ENCODE data around the gene MMP28.

Gene MMP28

DNA sequence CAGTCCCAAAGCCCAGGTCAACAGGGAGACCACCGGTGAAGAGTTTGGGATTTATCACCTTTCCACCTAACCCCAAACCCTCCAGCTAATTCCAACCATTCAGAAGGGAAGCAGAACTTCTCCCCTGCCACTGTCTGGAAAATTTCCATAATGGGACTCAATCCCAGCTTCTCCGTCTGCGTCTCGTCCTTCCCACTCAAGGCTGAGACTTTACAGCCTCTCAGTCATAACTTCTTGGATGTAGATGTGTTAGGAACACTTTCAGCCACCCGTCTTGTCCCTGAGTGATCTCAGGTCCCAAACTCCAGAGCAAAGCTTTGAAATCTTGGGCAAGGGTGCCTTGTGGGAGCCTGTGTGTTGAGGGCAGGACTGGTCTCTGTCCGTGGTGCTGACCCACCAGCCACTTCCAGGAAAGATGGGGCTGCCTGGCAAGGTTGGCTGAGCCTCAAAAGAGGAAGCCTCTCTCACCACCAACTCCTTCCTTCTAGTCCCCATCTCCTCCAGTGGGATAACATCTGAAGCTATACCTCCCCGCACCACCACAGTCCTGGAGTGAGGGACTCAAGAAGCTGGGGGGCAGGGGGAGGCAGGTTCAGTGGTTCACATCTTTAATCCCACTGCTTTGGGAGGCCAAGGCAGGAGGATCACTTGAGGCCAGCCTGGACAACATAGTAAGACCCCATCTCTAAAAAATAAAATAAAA, 51.7 kb downstream of the MMP28 start:
- no peak for DNase-seq (ENCODE audit: low read depth)

DNA sequence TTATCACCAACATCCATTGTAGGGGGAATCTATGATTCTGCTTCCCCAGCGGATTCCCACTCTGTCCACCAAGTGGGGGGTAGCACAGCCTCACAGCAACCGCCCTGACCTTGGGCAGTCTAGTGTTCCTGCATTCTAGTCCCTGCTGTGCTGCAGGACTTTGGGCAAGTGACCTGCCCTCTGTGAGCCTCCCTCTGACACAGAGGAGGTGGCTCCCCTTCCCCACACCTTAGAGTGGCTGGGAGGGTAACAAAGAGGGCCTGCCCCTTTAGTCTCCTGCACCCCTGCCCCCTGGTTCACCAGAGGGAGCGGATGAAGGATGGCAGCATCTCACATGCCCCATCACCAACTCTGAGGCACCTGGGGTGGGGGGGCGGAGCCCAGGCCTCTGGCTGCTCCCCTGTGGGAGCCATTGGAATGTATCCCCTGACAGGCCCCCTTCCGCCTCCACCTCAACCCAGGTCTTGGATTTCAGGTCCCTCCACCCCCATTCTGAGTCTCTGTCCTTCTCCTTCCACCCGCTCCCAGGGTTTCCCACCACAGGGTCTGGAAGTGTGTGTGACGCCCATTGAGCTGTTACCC, 52.5 kb downstream of the MMP28 start:
- no peak for DNase-seq (ENCODE audit: low read depth)

DNA sequence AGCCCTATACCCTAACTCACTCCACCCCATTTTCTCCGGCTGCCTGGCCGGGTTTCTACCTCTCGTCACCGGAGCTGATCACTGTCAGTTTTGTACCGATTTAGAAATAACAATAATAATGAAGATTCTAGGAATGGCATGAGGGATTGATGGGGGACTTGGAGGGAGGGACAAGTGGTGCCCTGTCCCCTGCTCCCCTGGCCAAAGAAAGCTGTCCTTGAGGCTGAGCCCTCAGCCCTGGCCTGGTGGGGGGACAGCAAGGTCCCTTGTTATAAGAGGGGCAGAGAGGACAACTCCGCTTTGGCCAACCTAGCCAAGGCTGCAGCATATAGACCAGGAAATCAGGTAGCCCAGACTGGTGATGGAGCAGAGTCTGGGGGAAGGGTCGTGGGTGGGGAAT, 52.9 kb downstream of the MMP28 start:
- DNase-seq (ENCODE audit: low read depth): no peak

DNA sequence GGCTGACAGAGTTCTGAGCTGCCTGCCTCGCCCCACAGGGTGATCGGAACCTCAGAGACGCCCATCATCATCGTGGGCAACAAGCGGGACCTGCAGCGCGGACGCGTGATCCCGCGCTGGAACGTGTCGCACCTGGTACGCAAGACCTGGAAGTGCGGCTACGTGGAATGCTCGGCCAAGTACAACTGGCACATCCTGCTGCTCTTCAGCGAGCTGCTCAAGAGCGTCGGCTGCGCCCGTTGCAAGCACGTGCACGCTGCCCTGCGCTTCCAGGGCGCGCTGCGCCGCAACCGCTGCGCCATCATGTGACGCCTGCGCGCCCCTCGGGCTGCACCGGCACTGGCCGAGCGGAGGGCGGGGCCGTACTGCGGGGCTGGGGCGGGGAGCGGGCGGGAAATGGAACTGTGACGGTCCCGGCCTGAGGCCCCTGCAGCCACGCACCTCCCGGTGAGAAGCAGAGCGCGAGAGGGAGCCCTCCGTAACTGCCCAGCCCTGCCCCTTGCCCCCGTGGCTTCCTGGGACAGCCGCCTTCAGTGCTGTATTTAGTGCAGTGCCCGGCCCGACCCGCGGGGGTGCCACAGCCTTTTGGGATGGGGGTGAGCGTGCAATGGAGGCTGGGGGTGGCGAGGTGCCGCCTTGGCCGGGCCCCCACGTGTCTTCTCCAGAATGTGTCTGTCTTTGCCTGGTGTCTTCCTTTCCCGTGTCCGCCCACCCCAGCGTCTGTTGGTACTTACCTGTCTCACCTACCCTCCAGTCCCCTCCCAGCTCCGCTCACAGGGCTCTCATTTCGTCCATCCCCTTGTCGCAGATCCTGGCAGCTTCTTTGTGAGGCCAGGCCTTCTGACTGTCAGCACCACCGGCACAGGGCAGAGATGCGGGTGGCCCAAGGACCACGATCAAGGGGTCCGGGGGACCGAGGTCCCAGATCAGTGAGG, 54.2 kb downstream of the MMP28 start:
- no peak for DNase-seq (ENCODE audit: low read depth)

DNA sequence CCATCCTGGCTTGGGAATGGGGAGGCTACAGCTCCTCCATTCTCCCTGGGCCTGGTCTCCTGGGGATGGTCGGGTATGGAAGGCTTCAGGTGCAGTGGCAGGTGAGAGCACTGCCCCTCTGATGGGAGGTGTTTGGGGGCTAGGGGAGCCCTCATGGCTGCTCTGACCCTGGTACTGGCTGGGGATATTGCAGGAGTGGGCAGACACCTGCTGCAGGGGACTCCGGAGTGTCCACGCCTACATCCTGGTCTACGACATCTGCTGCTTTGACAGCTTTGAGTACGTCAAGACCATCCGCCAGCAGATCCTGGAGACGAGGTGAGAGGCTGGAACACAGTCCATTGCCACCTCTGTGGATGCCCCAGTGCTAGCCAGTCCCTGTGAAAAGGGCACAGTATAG, 55.2 kb downstream of the MMP28 start:
- no peak for DNase-seq (ENCODE audit: low read depth)

GRCh38 chr17:35738519-35739133, 56.8 kb downstream of the MMP28 start:
- no peak for DNase-seq (ENCODE audit: low read depth)

DNA sequence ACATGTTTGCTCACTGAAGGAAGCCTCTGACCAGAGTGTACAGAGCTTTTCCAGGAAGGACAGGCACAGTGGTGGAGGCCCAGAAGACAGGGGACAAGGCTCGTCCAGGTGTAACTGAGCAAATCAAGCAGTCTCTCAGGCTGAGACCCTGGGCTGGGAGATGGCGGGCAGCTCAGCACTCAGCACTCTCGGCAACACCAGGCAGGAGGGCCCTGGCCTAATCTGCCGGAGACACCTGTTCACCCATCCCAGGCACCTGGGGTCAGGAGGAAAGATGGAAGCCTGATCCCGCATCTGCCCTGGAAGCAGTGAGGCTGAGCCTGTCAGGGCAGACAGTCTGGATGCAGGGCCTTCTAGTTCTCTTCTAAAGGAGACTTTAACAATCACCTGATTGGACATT, 59.2 kb downstream of the MMP28 start:
- no peak for DNase-seq (ENCODE audit: low read depth)

GRCh38 chr17:35735036-35735805, 60.2 kb downstream of the MMP28 start:
- DNase-seq (ENCODE audit: low read depth): no peak

DNA sequence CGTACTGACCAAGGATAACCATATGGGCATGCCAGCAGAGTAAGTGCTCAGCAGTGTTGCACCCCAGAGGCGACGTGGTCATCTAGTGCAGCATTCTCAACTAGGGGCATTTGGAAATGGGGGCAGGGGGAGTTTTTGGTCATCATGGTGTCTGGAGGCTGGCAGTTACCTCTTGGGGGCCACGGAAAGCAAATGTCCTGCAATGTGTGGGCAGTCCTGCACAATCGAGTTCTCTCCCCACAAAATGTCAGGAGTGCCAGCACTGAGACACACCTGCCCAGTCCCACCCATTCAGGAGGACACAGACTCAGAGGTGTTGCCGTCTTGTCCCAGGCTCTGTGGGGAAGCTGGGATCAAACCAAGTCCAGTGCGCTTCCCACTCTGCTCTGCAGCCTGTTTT, 61.0 kb downstream of the MMP28 start:
- DNase-seq (ENCODE audit: low read depth): no peak

DNA sequence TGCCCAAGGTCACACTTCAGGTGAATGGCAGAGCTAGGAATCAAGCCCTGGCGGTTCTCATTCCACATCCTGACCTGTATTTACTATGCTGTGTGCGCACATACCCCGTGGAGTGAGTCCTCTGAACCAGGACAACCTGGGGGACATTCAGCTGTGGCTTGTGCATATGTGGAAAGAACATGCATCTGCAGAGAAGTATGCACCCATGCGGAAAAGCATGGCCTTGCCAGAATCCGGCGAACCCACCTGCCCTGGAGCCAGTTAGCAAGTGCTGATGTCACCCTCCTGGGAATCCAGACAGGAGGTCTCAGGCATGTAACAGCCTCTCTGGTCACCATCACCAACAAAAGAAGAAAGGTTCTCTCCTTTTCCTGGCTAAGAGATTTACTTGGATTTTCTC, 62.1 kb downstream of the MMP28 start:
- no peak for DNase-seq (ENCODE audit: low read depth)

DNA sequence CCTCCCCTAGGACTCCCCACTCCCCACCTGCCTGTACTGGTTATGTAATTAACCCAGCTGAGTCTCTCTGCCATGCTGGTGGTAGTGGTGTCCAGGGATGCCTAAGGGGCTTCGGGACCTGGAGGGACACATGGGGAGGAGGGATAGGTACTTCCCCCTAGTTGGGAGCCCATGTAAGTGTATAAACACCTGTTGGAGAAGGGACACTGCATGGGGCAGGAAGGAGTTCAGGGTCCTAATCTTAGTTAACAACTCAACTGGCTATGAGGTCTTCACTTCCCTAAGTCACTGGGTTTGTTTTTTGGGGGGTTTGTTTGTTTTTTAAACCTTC, 62.7 kb downstream of the MMP28 start:
- no peak for DNase-seq (ENCODE audit: low read depth)

DNA sequence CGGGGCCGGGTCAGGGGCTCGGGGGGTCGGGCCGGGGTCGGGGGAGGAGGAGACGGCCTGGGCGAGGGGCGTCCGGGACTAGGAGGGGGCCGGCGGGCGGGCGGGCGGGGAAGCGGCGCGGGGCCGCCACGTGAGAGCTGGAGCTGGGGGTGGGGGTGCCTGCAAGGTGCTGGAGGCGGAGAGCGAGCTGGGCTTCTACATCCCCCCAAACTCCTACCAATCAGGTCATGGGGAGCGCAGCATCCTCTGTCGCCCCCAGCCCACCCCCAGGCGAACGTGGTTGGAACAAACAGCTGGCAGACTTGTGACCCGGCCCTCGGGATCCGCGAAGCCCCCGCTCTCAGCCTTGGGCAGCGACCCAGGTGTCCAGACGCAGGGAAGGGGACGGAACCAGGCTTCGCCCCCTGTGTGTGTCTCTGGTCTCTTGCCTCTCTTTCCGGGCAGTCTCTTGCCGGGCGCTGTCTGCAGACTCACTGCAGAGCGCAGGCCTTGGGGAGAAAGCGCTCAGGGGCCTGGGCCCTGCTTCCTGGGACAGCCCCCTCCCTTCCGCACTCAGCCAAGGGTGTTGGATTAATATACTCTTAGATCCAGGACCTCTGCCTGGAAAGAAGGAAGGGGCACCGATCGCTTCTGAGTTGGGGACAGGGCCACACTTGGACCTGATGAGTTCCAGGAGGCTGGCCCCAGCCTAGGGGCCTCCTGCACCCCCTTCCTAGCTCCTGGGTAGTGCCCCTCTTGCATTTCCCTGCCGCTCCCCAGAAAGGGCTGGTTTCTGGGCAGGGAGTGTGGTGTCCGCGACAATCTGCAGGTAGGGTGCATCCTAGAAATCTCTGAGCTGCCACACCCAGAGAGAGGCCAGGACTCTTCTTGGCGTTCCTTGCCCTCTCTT, 63.3 kb downstream of the MMP28 start:
- DNase-seq (ENCODE audit: low read depth): no peak

GRCh38 chr17:35731239-35731916, 64.1 kb downstream of the MMP28 start, which contains the start of gene RASL10B:
Gene RASL10B (plus strand): TSS chr17:35731639. CDS start chr17:35735185, 3,546 bp downstream.
- DNase-seq (ENCODE audit: low read depth): peak; percentile 30

DNA sequence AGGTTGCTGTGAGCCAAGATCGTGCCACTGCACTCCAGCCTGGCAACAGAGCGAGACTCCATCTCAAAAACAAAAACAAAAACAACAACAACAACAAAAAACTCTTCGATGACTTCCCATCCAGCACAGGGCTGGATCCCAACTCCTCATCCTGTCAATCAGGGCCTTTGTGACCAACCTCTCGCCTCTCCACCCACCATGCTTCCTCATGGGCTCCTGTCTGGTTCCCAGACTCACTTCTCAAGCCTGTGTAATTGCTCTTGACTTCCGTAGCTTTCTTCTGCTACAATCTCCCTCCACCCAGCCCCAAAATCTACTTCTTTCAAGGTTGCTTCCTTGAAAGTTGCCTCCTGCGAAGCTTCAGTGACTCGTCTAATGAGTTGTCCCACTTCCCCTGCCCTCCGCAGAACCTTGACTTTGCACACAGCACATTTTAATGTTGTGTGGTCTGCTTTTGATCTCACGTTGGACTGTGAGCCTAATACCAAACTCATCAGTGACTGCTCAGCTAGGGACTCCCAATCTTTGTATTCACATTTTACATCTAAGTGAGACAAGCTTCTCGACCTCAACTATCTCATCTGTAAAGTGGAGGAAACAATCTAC, 64.9 kb downstream of the MMP28 start:
- DNase-seq (ENCODE audit: low read depth): no peak

GRCh38 chr17:35729405-35729833, 66.0 kb downstream of the MMP28 start:
- DNase-seq (ENCODE audit: low read depth): no peak

DNA sequence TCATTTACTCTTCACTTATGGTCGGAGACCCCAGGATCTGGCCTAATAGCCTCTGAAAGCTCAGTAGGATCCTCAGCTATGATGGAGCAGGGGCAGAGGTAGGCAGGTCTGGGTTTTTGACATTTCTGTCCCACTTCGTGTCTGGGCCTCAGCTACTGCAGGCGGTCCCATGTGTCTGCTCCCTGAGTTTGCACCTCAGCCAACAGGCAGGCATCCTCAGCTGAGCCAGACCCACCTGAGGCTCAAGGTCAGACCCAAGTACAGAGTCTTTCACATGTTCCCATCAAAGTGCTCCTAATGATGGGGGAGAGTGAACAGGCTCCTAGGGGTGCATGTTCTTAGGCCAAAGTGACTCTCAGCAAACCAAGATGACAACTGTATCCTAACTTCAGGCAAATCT, 66.9 kb downstream of the MMP28 start:
- no peak for DNase-seq (ENCODE audit: low read depth)

DNA sequence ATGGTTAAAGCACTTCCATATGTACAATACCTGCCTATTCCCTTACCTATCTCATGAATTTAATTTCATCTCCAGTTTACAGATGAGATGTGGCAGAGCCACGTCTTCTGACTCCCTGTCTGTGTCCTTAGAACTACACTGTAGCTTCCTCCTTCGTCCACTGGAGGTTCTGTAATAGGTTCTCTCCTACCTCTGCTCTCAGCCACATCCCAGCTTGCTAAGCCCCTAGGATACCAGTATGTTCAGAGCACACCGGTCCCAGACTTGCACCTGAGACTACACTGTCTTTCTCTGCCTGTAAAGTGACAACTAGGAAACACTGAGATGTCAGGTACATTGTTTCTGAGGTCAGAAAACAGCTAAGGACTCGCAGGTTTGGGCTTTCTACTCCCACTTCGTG, 67.8 kb downstream of the MMP28 start:
- no peak for DNase-seq (ENCODE audit: low read depth)

DNA sequence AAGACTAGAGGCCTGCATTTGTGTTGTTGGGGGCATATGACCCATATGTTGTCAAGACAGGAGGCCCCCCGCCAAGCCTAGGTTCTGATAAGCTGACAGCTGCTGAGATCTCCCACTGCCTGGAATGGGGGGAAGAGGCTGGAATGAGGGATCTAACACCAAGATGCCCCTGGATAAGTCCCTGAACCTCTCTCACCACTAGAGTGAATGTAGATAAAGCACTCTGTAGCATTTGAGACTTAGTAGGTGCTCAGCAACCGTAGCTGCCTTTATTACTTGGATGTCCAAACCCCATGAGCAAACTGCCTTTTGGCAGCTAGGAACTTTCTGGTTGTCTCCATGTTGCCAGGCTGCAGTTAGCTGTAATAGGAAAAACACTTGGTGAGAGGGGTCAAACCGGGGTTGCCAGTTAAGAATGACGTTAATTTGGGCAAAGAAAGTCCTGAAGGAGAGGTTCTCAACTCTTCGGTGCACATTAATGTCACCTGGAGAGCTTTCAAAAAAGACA, 68.4 kb downstream of the MMP28 start:
- DNase-seq (ENCODE audit: low read depth): no peak

DNA sequence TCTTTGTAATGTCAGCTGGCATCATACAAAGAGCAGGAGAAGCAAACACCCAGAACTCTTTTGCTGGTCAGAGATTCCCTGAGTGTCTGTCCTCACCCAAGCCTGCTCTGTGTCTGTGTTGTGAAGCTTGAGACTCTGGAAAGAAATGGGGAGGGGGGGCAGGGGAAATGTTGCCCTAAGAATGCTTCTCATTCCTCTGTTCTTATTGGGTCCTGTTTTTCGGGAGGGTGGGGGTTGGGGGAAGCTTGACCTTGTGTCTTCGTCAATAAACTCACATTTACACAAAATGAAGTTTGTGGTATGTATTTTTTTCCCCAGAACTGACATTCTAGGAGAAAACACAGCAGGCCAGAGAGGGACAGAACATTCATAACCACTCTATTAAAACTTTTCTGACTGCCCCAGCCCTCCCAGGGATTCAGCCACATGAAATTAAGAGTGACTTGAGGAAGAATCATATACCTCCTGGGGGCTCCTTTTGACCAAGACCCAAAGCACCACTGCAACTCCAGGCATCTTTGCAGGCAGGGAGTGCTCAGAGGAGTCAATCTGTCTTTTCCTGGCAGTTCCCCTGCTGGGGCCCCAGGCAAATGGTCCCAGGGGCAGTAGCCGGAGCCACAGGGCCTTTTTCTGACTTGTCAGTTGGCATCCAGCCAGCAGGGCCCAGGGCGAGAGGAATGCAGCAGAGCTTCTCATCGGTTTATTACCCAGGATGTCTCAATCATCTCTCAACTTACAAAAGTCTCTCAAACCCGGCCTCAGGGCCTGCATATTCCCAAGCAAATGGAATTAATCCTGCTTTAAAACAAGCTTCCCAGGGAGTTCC, 69.1 kb downstream of the MMP28 start:
- no peak for DNase-seq (ENCODE audit: low read depth)

All from activated T-cell treated with anti-CD3 and anti-CD28 coated beads for 1 hour (primary cell).